Ovary (tissue), 3 donors: ENCODE measurements around the gene NDUFA12.

Source experiments
- CTCF ChIP-seq, 3 donors: fragments of 450-650 bp in 2 of 3; fragments of 200-600 bp in 1 of 3; IDR thresholded peaks; one replicate each; pipeline versions ENCODE4 v1.5.1 to v1.8.0; 2016 to 2022; ENCODE audit warnings: antibody characterized with exemption in 3 of 3, mild to moderate bottlenecking in 1 of 3
- POLR2A ChIP-seq: fragments of 450-650 bp; IDR thresholded peaks from one replicate; pipeline ENCODE4 v1.6.1; 2017; ENCODE audit warnings: antibody characterized with exemption, mild to moderate bottlenecking, moderate library complexity
- donor health status: DM: no; HTN: no; CAD: no.

GRCh38 chr12:94997061-94997460, 6.4 kb downstream of the NDUFA12 start:
- TF ChIP-seq CTCF (IDR thresholded peaks at IDR 0.05) = no peak
- TF ChIP-seq POLR2A = no peak
